Stimulated activated CD4-positive, alpha-beta T cell treated with anti-CD3 and anti-CD28 coated beads, Interleukin-2, amount 100 ng/mL, for 4 hours (primary cell): ENCODE data around the gene RAB11B.
"Not testable (repeated sequence)": the region's sequence is repeated elsewhere in the genome, so short reads cannot be mapped to it uniquely, and the experiment has no call there.

Experiments
- DNase-seq: peaks from one replicate; pipeline ENCODE4 v3.0.0-alpha.2; 2020; ENCODE audit warnings: low read depth

The RAB11B gene

DNA sequence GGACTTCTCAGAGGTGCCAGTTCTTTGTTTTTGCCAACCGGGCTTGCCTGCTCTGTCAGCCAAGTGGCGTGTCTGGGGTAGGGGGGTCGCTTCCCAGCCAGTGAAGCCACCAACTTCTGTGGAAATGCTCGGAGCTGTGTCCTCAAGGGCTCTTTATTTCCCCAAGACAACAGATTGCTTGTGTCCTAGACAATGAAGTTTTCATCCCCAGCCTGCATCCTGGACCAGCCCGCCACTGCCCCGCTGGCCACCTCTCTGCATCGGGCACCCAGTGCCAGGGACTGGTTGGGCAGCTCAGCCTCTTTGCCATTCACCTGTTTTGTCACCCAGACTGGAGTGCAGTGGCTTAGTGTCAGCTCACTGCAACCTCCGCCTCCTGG, 3.7 kb downstream of the RAB11B start:
- DNase-seq = no peak

DNA sequence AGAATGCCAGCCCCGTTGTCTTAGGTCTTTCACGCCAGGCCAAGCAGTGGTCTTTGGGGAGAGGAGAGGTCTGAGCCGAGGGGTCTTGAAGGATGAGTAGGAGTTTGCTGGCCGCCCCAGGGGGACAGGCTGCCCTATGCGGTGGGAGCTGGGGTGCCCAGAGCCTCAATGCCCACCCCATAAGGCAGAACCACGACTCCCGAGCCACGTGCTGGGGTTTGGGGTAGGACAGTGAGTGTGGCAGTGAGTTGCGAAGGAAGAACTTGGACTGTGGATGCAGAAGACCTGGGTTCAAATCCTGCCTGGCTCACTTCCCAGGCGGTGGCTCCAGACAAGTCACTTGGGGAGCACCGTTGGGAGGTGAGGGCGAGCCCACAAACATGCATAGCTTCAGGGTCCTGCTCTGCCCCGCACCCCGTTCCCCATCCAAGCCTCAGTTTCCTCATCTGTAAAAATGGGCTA, 5.5 kb downstream of the RAB11B start:
- no peak for DNase-seq

DNA sequence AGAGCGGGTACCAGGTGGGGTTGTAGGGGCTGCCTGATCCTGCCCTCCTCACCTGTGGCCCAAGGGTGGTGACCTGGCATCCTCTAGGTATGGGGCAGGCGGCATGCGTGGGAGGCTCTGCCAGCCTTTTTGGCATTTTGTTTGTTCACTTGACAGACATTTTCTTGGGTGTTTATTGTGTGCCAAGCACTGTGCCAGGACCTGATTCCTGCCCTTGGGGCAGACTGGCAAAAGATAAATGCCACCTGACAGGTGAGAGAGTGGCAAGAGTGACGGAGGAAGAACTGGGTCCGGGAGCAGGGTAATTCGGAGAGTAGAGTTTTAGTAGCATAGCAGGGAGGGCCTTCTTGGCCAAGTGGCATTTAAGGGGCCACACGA, 6.0 kb downstream of the RAB11B start:
- no peak for DNase-seq

DNA sequence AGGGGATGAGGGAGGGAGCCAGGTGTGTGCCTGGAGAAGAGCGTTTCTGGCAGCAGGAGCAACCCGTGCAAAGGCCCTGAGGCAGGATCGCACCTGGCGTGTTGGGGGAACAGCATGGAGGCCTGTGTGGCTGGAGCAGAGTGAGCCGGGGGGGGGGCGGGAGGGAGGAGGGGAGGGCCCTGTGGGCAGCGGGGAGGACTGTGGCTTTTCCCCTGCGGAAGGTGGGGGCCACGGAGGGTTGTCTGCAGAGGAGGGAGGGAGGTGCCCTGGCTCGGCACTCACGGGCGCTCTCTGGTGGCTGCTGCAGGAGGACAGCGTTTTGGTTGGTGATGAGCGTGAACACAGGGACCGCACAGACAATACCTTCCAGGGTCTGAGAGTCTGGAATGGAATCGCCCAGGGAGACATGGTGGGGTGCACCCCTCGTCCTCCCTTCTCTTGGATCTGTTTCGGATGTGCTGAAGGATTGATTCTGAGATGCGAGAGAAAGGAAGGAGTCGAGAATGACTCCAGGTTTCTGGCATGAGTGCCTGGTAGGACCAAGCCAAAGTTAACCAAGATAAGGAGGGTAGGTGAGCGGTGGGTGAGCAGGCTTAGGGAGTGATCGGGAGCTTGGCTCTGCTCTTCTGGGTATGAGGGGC, 6.5 kb downstream of the RAB11B start:
- peak; percentile 49 for DNase-seq

DNA sequence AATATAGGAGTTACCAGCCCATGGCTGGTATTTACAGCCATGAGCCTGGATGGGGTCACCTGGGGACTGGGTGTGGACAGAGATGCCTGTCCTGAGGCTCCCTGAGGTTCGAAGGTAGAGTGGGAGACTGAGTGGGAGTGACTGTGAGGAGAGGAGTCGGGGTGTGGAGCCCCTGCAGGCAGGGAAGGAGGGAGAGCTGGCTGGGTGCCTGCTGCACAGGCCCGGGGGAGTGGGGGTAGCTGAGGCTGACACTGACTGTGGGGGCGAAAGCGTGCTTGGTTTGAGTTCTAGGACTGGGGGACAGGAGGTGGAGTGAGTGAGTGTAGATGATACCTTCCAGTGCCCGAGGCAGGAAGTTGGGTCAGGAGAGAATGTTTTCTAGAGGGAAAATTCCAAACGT, 7.1 kb downstream of the RAB11B start:
- no peak for DNase-seq

DNA sequence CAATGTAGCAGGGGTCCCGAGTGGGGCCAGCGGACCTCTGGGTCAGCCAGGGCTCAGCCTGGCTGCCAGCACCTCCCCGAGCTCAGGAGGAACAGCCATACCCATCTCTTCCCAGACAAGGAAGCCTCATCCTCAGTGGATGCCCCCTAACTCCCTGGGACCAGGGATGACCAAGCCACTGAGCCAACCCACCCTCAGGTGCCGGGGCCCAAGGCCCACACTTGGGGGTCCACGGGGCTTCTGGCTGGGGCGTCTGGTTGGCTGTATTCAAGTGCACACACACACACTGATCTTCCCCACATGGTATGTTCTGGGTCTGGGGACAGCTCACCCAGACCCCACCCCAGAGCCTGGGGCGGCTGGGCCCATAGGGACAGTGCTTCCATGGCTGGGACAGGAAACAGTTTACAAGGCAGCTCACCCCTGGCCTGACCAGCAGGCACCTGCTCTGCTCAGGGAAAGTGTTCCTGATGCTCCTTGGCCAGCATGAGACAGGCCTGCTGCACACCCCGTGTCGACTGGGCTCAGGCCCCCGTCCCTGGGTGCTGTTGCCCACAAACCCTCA, 7.7 kb downstream of the RAB11B start:
- DNase-seq = no peak

DNA sequence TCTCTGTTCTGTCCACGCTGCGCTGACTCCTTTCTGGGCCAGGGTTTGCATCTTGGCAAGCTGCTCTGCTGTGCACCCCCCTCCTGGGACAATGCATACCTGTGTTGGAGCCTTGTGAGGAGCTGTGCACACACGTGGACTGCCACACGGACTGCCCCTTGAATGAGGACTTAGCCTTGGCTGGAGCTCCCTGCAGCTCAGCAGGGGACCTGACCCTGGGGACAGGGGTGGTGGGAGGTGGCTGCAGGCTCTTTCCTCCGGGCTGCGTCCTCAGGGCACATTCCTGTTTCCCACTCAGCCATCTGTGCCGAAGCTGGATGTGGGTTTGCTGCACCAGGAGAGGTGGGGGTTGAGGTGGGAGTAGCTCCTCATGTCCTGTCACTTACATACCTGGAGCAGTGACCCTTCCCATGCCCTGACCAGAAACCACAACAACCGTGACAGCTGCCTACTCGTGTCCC, 8.2 kb downstream of the RAB11B start:
- no peak for DNase-seq

DNA sequence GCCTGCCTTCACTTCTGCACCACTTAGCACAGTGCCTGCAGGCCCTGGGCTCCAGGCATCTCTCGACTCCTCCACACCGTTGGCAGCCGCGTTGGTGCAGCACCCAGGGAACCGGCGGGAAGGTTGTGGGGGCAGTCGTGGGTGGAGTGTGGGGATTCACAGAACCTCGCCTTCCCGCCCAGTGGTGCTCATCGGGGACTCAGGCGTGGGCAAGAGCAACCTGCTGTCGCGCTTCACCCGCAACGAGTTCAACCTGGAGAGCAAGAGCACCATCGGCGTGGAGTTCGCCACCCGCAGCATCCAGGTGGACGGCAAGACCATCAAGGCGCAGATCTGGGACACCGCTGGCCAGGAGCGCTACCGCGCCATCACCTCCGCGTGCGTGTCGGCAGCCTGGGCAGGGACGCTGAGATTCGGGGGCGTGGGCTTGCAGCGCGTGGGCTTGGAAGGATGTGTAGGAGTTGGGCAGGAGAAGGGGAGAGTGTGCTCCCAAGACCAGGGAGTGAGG, 9.6 kb downstream of the RAB11B start:
- no peak for DNase-seq

DNA sequence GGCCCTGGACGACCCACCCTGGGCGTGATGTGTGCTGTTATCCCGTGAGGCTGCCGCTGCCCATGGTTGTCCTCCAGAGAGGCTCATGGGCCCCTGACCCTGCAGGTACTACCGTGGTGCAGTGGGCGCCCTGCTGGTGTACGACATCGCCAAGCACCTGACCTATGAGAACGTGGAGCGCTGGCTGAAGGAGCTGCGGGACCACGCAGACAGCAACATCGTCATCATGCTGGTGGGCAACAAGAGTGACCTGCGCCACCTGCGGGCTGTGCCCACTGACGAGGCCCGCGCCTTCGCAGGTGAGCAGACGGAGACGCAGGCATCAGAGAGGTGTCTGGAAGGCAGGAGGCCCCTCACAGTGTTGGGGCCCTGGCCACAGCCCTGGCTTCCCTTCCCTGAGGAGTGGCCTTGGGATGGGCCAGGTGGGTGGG, 11.8 kb downstream of the RAB11B start:
- no peak for DNase-seq

DNA sequence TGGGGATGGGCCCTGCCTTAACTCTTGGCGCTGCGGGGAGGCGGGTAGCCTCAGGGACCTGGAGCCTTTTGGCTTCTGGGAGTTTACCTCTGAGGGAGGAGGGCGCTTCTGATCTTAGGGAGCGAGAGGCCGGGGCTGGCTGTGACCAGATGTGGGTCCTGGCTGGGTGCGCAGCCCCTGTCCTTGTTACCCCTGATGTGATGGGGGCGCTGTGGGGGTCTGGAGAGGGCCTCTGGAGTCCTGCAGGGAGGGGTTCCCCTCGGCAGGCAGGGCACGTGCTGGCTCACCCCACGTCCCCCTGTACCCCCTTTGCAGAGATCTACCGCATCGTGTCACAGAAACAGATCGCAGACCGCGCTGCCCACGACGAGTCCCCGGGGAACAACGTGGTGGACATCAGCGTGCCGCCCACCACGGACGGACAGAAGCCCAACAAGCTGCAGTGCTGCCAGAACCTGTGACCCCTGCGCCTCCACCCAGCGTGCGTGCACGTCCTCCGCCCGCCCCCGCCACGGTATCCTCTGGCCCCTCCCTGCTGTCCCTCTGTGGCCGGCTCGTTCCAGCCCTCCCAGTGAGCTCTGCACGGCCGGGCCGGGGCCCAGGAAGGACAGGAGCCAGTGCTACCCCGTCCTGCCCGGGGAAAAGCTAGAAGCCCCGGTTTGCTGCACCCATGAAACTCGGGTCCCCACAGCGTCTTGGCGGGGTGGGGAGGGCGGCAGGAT, 13.1 kb downstream of the RAB11B start:
- no peak for DNase-seq

DNA sequence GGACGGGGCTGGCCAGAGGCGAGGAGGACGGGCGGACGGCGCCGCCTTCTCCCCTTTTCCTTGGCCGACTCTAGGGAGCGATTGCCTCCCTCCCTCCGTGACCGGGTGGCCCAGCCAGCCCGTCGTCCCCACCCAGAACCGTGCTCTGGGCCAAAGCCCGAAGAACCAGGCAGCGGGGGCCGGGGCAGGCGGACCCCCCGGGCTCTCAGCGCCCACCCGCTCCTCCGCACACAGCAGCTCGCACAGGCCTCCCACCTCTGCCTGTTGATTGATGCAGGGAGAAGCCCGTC, 13.6 kb downstream of the RAB11B start:
- no peak for DNase-seq

DNA sequence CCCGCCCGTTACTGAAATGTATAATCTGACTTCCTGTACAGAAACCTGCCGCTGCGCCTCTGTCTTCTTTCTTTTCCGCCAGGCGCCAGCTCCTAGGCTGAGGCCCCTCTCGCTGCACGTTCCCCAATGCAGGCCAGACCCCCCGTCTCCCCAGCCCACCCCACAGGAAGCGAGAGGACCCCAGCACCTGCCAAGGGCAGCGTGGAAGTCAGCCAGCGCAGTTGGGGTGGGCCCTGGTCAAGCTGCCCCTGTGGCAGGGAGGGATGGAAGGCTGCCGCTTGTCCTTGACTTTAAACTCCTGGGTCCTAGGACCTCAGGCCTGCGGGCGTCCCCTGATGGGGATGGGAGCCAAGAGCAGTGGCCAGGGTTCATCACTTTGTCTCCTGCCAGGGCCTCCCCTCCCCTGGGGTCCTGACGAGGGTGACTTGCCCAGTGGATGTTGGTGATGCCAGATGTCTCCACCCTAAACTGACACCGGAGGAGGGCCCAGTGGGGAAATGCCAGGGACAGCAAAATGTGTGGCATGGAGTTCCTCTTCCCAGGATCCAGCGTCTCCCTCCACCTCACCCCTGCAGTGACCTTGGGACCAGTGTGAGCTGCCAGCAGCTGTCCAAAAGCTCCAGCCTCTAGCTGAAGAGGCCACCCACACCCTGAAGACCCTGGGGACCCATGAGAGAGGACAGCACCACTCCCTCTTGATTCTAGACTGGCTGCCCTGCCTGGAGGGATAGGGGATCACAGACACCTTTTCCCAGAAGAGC, 14.4 kb downstream of the RAB11B start:
- DNase-seq = no peak

DNA sequence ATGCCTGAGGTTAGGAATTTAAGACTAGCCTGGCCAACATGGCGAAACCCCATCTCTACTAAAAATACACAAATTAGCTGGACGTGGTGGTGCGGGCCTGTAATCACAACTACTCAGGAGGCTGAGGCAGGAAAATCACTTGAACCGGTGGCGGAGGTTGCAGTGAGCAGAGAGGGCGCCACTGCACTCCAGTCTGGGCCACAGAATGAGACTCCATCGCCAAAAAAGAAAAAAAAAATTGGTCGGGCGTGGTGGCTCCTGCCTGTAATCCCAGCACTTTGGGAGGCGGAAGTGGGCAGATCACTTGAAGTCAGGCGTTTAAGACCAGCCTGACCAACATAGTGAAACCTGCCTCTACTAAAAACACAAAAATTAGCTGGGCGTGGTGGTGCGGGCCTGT, 20.6 kb downstream of the RAB11B start:
- DNase-seq = not testable (repeated sequence)

DNA sequence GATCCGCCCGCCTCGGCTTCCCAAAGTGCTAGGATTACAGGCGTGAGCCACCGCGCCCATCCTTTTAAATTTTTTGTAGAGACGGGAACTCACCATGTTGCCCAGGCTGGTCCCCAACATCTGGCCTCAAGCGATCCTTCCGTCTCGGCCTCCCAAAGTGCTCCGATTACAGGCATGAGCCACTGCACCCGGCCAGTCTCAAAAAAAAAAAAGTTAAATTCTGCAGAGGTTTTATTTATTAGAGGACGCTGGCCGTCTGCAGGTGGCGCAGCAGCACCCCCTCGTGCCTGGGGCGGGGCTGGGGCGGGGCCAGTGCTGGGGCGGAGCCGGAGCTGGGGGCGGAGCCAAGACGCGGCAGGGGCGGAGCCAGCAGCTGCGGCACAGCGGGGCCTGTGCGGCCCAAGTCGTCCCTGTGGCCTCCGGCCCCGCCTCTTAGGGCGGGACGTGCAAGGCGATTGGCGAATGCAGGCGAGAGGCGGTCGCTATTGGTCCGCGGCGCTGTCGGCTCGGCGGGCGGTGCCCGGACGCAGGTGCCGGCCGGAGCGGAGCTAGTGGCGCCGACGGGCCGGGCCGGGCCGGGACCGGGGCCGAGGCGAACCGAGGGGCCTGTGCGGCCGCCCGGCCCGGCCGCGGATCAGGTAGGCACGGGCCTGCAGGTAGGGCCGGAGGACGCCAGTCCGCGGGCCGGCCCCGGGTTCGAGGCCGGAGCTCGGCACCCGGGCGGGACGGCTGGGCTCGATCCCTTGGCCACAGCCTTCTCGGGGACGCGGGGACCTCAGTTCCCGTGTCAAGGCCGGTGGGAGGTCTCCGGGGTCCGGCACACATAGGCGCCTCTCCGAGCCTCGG, 22.8 kb downstream of the RAB11B start, which contains the start of gene MARCHF2:
Gene MARCHF2, plus strand, starts transcription at position 523 of the 846 bp plus-strand sequence. CDS start 8,536 bp downstream, outside the sequence.
- peak; percentile 93 for DNase-seq

DNA sequence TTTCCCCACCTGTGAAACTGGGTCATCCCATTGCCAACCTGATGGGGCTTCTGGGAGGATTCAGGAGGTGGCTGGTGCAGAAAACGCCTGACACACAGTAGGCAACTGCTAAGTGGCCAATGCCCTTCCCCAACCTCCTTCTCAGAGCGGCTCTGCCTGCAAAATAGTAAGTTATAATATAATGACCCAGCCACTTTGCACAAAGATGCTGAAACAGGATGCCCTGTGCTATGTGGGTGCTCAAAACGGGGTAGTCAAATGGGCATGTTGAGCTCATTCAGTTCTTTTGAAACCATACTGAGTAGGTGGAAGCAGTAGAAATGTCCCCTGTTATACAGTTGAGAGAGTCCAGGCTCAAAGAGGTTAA, 23.5 kb downstream of the RAB11B start:
- DNase-seq = no peak

DNA sequence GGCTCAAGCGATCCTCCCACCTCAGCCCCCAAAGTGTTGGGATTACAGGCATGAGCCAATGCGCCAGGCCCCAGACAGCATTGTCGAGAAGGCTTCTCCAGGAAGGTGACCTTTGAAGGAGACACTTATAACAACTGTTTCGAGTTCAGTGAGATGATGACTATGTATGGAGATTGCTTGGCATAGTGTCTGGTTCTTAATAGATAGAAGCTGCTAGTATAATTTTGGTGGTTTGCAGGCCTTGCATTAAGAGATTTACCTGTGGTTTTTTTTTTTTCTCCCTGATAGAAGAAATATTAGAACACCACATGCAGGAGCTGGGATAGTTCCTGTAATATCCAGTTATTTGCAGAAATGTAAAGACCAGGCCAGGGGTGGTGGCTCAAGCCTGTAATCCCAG, 26.6 kb downstream of the RAB11B start:
- no peak for DNase-seq

DNA sequence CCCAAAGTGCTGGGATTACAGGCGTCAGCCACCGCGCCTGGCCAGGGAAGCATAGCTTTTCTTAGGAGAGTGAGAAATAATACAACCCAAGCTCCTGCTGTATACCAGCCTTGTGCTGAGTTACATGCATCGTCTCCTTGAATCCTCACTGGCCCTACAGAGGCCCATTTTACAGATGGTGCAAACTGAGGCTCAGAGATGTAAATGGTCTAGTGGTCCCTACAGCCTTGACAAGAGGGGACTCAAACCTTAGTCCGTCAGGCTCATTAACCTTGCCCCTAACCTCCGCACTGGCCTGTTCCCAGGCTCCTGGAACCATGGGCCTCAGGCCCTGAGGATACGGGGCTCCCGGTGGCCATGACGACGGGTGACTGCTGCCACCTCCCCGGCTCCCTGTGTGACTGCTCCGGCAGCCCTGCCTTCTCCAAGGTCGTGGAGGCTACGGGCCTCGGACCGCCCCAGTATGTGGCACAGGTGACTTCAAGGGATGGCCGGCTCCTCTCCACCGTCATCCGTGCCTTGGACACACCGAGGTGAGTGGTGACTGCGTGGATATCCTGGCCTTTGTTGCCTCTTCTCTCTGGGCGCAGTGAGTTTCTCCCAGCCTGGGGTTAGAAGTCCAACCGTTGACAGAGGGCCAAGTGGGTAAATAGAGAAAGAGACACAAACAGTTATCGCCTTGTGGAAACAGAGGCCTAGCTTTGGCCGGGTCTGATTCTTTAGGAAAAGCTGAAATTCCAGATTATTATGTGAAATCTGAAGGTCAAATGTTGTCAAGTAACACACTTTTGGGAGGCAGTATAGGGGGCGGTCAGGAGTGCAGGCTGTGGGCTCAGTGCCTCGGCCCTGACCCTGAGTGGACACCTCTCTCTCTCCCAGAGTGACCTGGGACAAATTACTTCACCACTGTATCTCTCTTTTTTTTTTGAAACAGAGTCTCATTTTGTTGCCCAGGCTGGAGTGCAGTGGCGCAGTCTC, 31.6 kb downstream of the RAB11B start:
- DNase-seq = no peak

DNA sequence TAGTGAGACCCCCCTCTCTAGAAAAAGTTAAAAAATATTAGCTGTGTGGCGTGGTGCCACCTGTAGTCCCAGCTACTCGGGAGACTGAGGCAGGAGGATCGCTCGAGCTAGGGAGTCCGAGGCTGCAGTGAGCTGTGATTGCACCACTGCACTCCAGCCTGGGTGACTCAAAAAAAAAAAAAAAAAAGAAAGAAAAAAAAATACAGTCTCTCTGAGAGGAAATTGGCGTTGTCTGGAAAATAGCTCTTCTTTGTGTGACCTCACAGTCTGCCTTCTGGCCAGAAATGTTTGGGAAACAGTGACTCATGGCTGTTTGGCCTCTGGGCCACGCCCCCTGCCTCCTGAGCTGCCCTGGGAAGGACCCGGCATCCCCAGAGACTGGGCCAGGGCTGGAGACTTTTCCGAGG, 33.7 kb downstream of the RAB11B start:
- DNase-seq = no peak

DNA sequence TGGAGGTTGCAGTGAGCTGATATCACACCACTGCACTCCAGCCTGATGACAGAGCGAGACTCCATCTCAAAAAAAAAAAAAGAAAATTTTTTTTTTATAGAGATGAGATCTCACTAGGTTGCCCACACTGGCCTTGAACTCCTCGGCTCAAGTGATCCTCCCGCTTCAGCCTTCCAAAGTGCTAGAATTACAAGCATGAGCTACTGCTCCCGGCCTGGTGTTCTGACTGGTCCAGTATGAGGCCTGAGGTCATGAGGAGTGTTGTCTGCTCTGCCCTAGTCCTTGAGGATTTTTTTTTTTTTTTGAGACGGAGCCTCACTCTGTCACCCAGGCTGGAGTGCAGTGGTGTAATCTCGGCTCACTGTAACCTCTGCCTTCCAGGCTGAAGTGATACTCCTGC, 35.2 kb downstream of the RAB11B start:
- not testable (repeated sequence) for DNase-seq

DNA sequence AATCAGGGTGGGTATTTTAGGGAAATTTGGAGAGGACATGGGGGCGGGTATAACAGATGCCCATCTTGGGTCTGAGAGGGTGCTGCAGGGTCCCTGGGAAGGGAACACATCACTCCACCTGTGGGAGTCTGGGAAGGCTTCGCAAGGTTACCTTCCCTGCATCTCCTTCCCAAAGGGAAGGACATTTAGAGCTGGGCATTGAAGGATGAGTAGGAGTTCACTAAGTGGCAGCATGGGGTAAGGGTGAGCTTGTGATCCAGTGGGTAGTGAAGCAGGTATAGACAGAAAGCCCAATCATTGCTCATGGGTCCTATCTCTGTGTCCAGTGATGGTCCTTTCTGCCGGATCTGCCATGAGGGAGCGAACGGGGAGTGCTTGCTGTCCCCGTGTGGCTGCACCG, 36.1 kb downstream of the RAB11B start:
- DNase-seq = no peak
